H9 (cell line): ENCODE results near the gene IRX5. TPM values are rescaled to one million over a fixed set of nuclear protein-coding genes. Genes with fewer than 3 reads are reported as not detected.

Source experiments
- DNase-seq: peaks from one replicate; pipeline ENCODE4 v3.0.0-alpha.2; 2017
- H2AFZ ChIP-seq: one replicate; pipeline ENCODE4 v1.6.1; 2013; ENCODE audit warnings: mild to moderate bottlenecking, low read length, control low read depth, moderate library complexity
- H2AK5ac ChIP-seq: 2 replicates; pipeline ENCODE4 v1.6.1; 2013; ENCODE audit warnings: low read length, control low read depth, mixed read lengths; ENCODE audit not compliant: insufficient read length
- H2BK120ac ChIP-seq: one replicate; pipeline ENCODE4 v1.6.1; 2013; ENCODE audit warnings: low read depth, mild to moderate bottlenecking, low read length, control low read depth, inconsistent platforms; ENCODE audit not compliant: poor library complexity, severe bottlenecking
- H2BK12ac ChIP-seq: 2 replicates; pipeline ENCODE4 v1.6.1; 2013; ENCODE audit warnings: low read length, control low read depth, mixed read lengths, low read depth; ENCODE audit not compliant: insufficient read length
- H2BK15ac ChIP-seq: 2 replicates; pipeline ENCODE4 v1.6.1; 2013; ENCODE audit warnings: low read depth, low read length, control low read depth
- H2BK20ac ChIP-seq: one replicate; pipeline ENCODE4 v1.6.1; 2013; ENCODE audit warnings: low read depth, mild to moderate bottlenecking, low read length, control low read depth, inconsistent platforms; ENCODE audit not compliant: poor library complexity, severe bottlenecking
- H2BK5ac ChIP-seq: 2 replicates; pipeline ENCODE4 v1.6.1; 2013; ENCODE audit warnings: low read length, control low read depth, mixed read lengths; ENCODE audit not compliant: insufficient read length
- H3K14ac ChIP-seq: 2 replicates; pipeline ENCODE4 v1.6.1; 2013; ENCODE audit warnings: low read length, control low read depth; ENCODE audit not compliant: insufficient read depth
- H3K18ac ChIP-seq: 2 replicates; pipeline ENCODE4 v1.6.1; 2013; ENCODE audit warnings: low read depth, mild to moderate bottlenecking, mixed read lengths, low read length, control low read depth; ENCODE audit not compliant: insufficient read length
- H3K23ac ChIP-seq: 2 replicates; pipeline ENCODE4 v1.6.1; 2013; ENCODE audit warnings: low read length, control low read depth, mixed read lengths, low read depth; ENCODE audit not compliant: insufficient read length
- H3K23me2 ChIP-seq: 2 replicates; pipeline ENCODE4 v1.6.1; 2013; ENCODE audit warnings: low read depth, mild to moderate bottlenecking, mixed read lengths, low read length, control low read depth; ENCODE audit not compliant: insufficient read length, poor library complexity, severe bottlenecking
- H3K27ac ChIP-seq: 2 replicates; pipeline ENCODE4 v1.5.1; 2013; ENCODE audit warnings: low read length, control low read depth, mixed read lengths, low read depth; ENCODE audit not compliant: insufficient read length
- H3K27me3 ChIP-seq: 2 replicates; pipeline ENCODE4 v1.6.1; 2013; ENCODE audit warnings: low read length, control low read depth, inconsistent platforms; ENCODE audit not compliant: insufficient read depth
- H3K4ac ChIP-seq: 2 replicates; pipeline ENCODE4 v1.6.1; 2013; ENCODE audit warnings: low read depth, mild to moderate bottlenecking, control low read depth, inconsistent platforms, low read length, moderate library complexity
- H3K4me1 ChIP-seq: 2 replicates; pipeline ENCODE4 v1.6.1; 2013; ENCODE audit warnings: low read length, control low read depth, inconsistent platforms; ENCODE audit not compliant: insufficient read depth
- H3K4me2 ChIP-seq: 2 replicates; pipeline ENCODE4 v1.6.1; 2013; ENCODE audit warnings: low read length, control low read depth, mixed read lengths; ENCODE audit not compliant: insufficient read length, insufficient read depth
- H3K56ac ChIP-seq: 2 replicates; pipeline ENCODE4 v1.6.1; 2013; ENCODE audit warnings: low read depth, mild to moderate bottlenecking, mixed read lengths, low read length, control low read depth; ENCODE audit not compliant: insufficient read length
- H3K79me1 ChIP-seq: 2 replicates; pipeline ENCODE4 v1.6.1; 2013; ENCODE audit warnings: low read depth, mild to moderate bottlenecking, moderate library complexity, low read length, control low read depth, inconsistent platforms; ENCODE audit not compliant: insufficient read depth, poor library complexity, severe bottlenecking
- H3K79me2 ChIP-seq: 2 replicates; pipeline ENCODE4 v1.6.1; 2013; ENCODE audit warnings: low read length, control low read depth, inconsistent platforms; ENCODE audit not compliant: insufficient read depth
- H3K9ac ChIP-seq: 2 replicates; pipeline ENCODE4 v1.6.1; 2013; ENCODE audit warnings: low read length, control low read depth, mixed read lengths; ENCODE audit not compliant: insufficient read length; ENCODE audit errors: extremely low read depth
- H3K9me3 ChIP-seq: one replicate; pipeline ENCODE4 v1.6.1; 2013; ENCODE audit warnings: low read depth, low read length, inconsistent platforms; ENCODE audit not compliant: control insufficient read depth
- H3T11ph ChIP-seq: one replicate; pipeline ENCODE4 v1.6.1; 2013; ENCODE audit warnings: mild to moderate bottlenecking, low read length, control low read depth, inconsistent platforms
- H4K20me1 ChIP-seq: one replicate; pipeline ENCODE4 v1.6.1; 2013; ENCODE audit not compliant: control insufficient read depth, insufficient read length, insufficient read depth
- H4K5ac ChIP-seq: 2 replicates; pipeline ENCODE4 v1.6.1; 2013; ENCODE audit warnings: low read depth, mild to moderate bottlenecking, mixed read lengths, low read length, control low read depth; ENCODE audit not compliant: insufficient read length
- H4K8ac ChIP-seq: replicated peaks from 2 replicates; pipeline ENCODE4 v1.6.1; 2013; ENCODE audit warnings: low read length, control low read depth, mixed read lengths, low read depth; ENCODE audit not compliant: insufficient read length
- H4K91ac ChIP-seq: 2 replicates; pipeline ENCODE4 v1.6.1; 2013; ENCODE audit warnings: low read depth, mild to moderate bottlenecking, moderate library complexity, mixed read lengths, low read length, control low read depth; ENCODE audit not compliant: insufficient read length
- H3K27ac Mint-ChIP-seq, 3 experiments: 2 replicates in 2 of 3; 3 replicates in 1 of 3; pipeline ENCODE4 v1.8.0; 2020 to 2021; ENCODE audit warnings: mixed read lengths in 3 of 3, mild to moderate bottlenecking in 1 of 3, moderate library complexity in 1 of 3
- H3K27me3 Mint-ChIP-seq: 2 replicates; pipeline ENCODE4 v1.8.0; 2021; ENCODE audit warnings: low read depth, mild to moderate bottlenecking, moderate library complexity, mixed read lengths
- H3K36me3 Mint-ChIP-seq, 3 experiments: 2 replicates in 2 of 3; 3 replicates in 1 of 3; pipeline ENCODE4 v1.8.0; 2020 to 2021; ENCODE audit warnings: low read depth in 3 of 3, mixed read lengths in 3 of 3; ENCODE audit not compliant: insufficient read depth in 1 of 3
- H3K4me1 Mint-ChIP-seq, 2 experiments: 2 replicates each; pipeline ENCODE4 v1.8.0; 2020; ENCODE audit warnings: mixed read lengths in 2 of 2
- H3K4me3 Mint-ChIP-seq, 2 experiments: 2 replicates in 1 of 2; 3 replicates in 1 of 2; pipeline ENCODE4 v1.8.0; 2020 to 2021; ENCODE audit warnings: mild to moderate bottlenecking in 2 of 2, mixed read lengths in 2 of 2, moderate library complexity in 1 of 2
- H3K9me3 Mint-ChIP-seq, 2 experiments: 2 replicates in 1 of 2; 3 replicates in 1 of 2; pipeline ENCODE4 v1.8.0; 2020; ENCODE audit warnings: mild to moderate bottlenecking in 2 of 2, mixed read lengths in 2 of 2, moderate library complexity in 1 of 2
- WGBS: extraction: QIAGEN DNeasy Blood & Tissue Kit; methylation state at CpG from one replicate; pipeline ENCODE4 v1.1.7; 2013; ENCODE audit warnings: missing lambda C conversion rate, low lambda C conversion rate, mixed read lengths; ENCODE audit not compliant: insufficient read length; ENCODE audit errors: extremely low coverage; 5-methylcytosine and 5-hydroxymethylcytosine counted together
- total RNA-seq: library from RNA; stranded (reverse); gene quantifications from 2 replicates; pipeline ENCODE4 v1.2.1, GENCODE V29; 2021
- TF ChIP-seq, protein P1 (sequence below): fragments of 200-600 bp; sonication (generic); conservative IDR thresholded peaks from 3 replicates; pipeline ENCODE4 v1.8.0; 2021; ENCODE audit warnings: antibody characterized with exemption, mild to moderate bottlenecking

The IRX5 gene
- total RNA-seq, 1 experiment from 2014 or later: 0.59 TPM

DNA sequence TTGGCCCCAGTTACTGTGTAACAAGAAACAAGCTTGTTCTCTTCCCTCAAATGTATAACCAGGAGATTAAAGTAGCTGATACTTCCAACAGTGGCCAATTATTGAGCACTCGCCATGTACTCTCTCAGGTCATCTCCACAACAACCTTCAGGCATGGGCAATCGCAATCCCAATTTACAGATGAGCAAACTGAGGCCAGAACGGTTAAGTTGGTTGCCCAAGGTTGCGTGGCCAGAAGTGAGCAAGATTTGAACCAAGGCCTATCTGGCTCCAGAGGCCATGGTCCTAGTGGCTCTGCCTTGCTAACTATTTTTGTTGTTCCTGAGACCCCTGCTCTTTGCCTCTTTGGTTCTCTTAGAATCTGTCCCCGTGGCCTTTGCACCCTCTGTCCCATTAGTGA is 33.6 kb downstream of the IRX5 start:
- WGBS: no CpG with 5 or more reads among the region's 5 CpGs
- no peaks in the 10 kb centered on the region for H3K79me1 ChIP-seq
- no peak overlapping the region for H2BK120ac ChIP-seq
- no peak overlapping the region for H3K27ac ChIP-seq
- no peak overlapping the region for H2BK12ac ChIP-seq
- TF ChIP-seq, protein P1, sequence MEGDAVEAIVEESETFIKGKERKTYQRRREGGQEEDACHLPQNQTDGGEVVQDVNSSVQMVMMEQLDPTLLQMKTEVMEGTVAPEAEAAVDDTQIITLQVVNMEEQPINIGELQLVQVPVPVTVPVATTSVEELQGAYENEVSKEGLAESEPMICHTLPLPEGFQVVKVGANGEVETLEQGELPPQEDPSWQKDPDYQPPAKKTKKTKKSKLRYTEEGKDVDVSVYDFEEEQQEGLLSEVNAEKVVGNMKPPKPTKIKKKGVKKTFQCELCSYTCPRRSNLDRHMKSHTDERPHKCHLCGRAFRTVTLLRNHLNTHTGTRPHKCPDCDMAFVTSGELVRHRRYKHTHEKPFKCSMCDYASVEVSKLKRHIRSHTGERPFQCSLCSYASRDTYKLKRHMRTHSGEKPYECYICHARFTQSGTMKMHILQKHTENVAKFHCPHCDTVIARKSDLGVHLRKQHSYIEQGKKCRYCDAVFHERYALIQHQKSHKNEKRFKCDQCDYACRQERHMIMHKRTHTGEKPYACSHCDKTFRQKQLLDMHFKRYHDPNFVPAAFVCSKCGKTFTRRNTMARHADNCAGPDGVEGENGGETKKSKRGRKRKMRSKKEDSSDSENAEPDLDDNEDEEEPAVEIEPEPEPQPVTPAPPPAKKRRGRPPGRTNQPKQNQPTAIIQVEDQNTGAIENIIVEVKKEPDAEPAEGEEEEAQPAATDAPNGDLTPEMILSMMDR: no peak
- no peaks in the 10 kb centered on the region for H3K36me3 Mint-ChIP-seq
- no peak overlapping the region for H3K4me3 Mint-ChIP-seq
- no peak overlapping the region for H3K27ac Mint-ChIP-seq
- H3K4me1 ChIP-seq: no peaks in the 10 kb centered on the region
- H3K9ac ChIP-seq: no peak overlapping the region
- no peaks in the 10 kb centered on the region for H3K23me2 ChIP-seq
- no peaks in the 10 kb centered on the region for H3K79me2 ChIP-seq
- no peak overlapping the region for H3K23ac ChIP-seq
- no peak overlapping the region for H3K56ac ChIP-seq
- H3K9me3 Mint-ChIP-seq: no peaks in the 10 kb centered on the region
- H4K8ac ChIP-seq: no peak overlapping the region
- peaks cover 0 to 8% of the 10 kb centered on the region in 2 experiments; a peak in 2 of 4 replicates for H3K4me1 Mint-ChIP-seq
- no peaks in the 10 kb centered on the region for H3K27me3 ChIP-seq
- H2AK5ac ChIP-seq: no peak overlapping the region
- H3K18ac ChIP-seq: no peak overlapping the region
- no peak overlapping the region for H2BK20ac ChIP-seq
- no peak overlapping the region for H2BK5ac ChIP-seq
- H3K4me2 ChIP-seq: no peak overlapping the region
- H2BK15ac ChIP-seq: no peak overlapping the region
- no peak overlapping the region for H3T11ph ChIP-seq
- H4K5ac ChIP-seq: no peak overlapping the region
- H3K14ac ChIP-seq: no peak overlapping the region
- H4K20me1 ChIP-seq: no peaks in the 10 kb centered on the region
- H2AFZ ChIP-seq: no peak overlapping the region
- no peak for DNase-seq
- H3K27me3 Mint-ChIP-seq: peaks cover 3% of the 10 kb centered on the region; the same call in 1 of the 2 replicates
- H4K91ac ChIP-seq: no peak overlapping the region
- H3K9me3 ChIP-seq: no peaks in the 10 kb centered on the region
- no peak overlapping the region for H3K4ac ChIP-seq
